NCI-H460 (cell line): Measurements from ENCODE around the gene PNMA6E. TPM values are rescaled to one million over a fixed set of nuclear protein-coding genes. Genes with fewer than 3 reads are reported as not detected.
"Not testable (repeated sequence)": the region's sequence is repeated elsewhere in the genome, so short reads cannot be mapped to it uniquely, and the experiment has no call there.

Source experiments
- DNase-seq: peaks from one replicate; pipeline ENCODE4 v3.0.0-alpha.2; 2016; ENCODE audit warnings: low read depth; ENCODE audit errors: extremely low read depth
- total RNA-seq: library from RNA; depleted of rRNA; stranded (reverse); fragments of >200 nt; shearing (Covaris generic); gene quantifications from 2 replicates; pipeline ENCODE4 v1.2.3, GENCODE V29; 2014

PNMA6E gene
- total RNA-seq, 1 experiment from 2014 or later = not detected

- no peak for DNase-seq
These were observed 8.4 kb upstream of the PNMA6E start for GRCh38 chrX:153409414-153410101.

- DNase-seq = no peak
These were observed 7.8 kb upstream of the PNMA6E start for GRCh38 chrX:153408871-153409351.

GRCh38 chrX:153408221-153408721, 7.1 kb upstream of the PNMA6E start:
- no peak for DNase-seq

GRCh38 chrX:153407736-153408135, 6.6 kb upstream of the PNMA6E start:
- DNase-seq = no peak

- no peak for DNase-seq
These were observed 5.8 kb upstream of the PNMA6E start for GRCh38 chrX:153406903-153407302.

- no peak for DNase-seq
These were observed 4.9 kb upstream of the PNMA6E start for GRCh38 chrX:153406011-153406410.

GRCh38 chrX:153405426-153405825, 4.3 kb upstream of the PNMA6E start:
- DNase-seq = no peak

GRCh38 chrX:153404333-153404732, 3.2 kb upstream of the PNMA6E start:
- not testable (repeated sequence) for DNase-seq

- DNase-seq = peak; percentile 59
These were observed 711 bp downstream of the PNMA6E start for GRCh38 chrX:153400146-153401132.

- no peak for DNase-seq
These were observed 2.7 kb downstream of the PNMA6E start for GRCh38 chrX:153398275-153398960.

GRCh38 chrX:153397256-153397960, 3.7 kb downstream of the PNMA6E start:
- DNase-seq = no peak

- DNase-seq = no peak
These were observed 4.6 kb downstream of the PNMA6E start for GRCh38 chrX:153396320-153397195.

- DNase-seq = no peak
These were observed 5.4 kb downstream of the PNMA6E start for GRCh38 chrX:153395613-153396319.

GRCh38 chrX:153394612-153395011, 6.5 kb downstream of the PNMA6E start:
- DNase-seq = no peak

GRCh38 chrX:153392642-153393321, 8.4 kb downstream of the PNMA6E start:
- no peak for DNase-seq

GRCh38 chrX:153389460-153389768, 11.7 kb downstream of the PNMA6E start:
- DNase-seq = not testable (repeated sequence)

GRCh38 chrX:153388722-153389459, 12.3 kb downstream of the PNMA6E start:
- DNase-seq = no peak
